ENCODE data around the gene SCN9A.

The SCN9A gene

GRCh38 chr2:166418853-166419615, 43.3 kb upstream of the SCN9A start:
- Histone ChIP-seq H3K9me2 (replicated peaks; ENCODE audit: control insufficient read depth, low read length) (no peaks in the 10 kb centered on the region), H3K4me2 (ENCODE audit: low read length) (no peak overlapping the region), H3K27me3 (ENCODE audit: control insufficient read depth, low read length) (no peaks in the 10 kb centered on the region), H3K27ac (ENCODE audit: low read depth, low read length) (no peak overlapping the region), H3K9me3 (ENCODE audit: control insufficient read depth, insufficient read depth, low read length) (no peaks in the 10 kb centered on the region), H3K4me3 (ENCODE audit: low read length) (no peak overlapping the region), H3F3A (ENCODE audit: control insufficient read depth, insufficient read depth) (no peaks in the 10 kb centered on the region), H4K20me1 (ENCODE audit: control insufficient read depth, insufficient read depth, low read depth, low read length) (no peaks in the 10 kb centered on the region), H3K79me2 (ENCODE audit: control insufficient read depth, low read length) (no peaks in the 10 kb centered on the region), H3K36me3 (ENCODE audit: control insufficient read depth, low read length) (no peaks in the 10 kb centered on the region), H3K4me1 (ENCODE audit: control insufficient read depth, low read length) (no peaks in the 10 kb centered on the region)
- TF ChIP-seq CTCF (IDR thresholded peaks at IDR 0.05; ENCODE audit: low read depth, low read length, poor library complexity, severe bottlenecking) (no peak), EZH2phosphoT487 (IDR thresholded peaks at IDR 0.05; ENCODE audit: borderline replicate concordance, low read length) (no peak)

GRCh38 chr2:166417669-166418068, 41.9 kb upstream of the SCN9A start:
- Histone ChIP-seq H3K4me2 (ENCODE audit: low read length) (no peak overlapping the region), H3K36me3 (ENCODE audit: control insufficient read depth, low read length) (no peaks in the 10 kb centered on the region), H3K9me3 (ENCODE audit: control insufficient read depth, insufficient read depth, low read length) (no peaks in the 10 kb centered on the region), H3K4me3 (ENCODE audit: low read length) (no peak overlapping the region), H3F3A (ENCODE audit: control insufficient read depth, insufficient read depth) (no peaks in the 10 kb centered on the region), H3K27me3 (ENCODE audit: control insufficient read depth, low read length) (no peaks in the 10 kb centered on the region), H4K20me1 (ENCODE audit: control insufficient read depth, insufficient read depth, low read depth, low read length) (no peaks in the 10 kb centered on the region), H3K27ac (ENCODE audit: low read depth, low read length) (no peak overlapping the region), H3K9me2 (replicated peaks; ENCODE audit: control insufficient read depth, low read length) (no peaks in the 10 kb centered on the region), H3K79me2 (ENCODE audit: control insufficient read depth, low read length) (no peaks in the 10 kb centered on the region), H3K4me1 (ENCODE audit: control insufficient read depth, low read length) (no peaks in the 10 kb centered on the region)
- TF ChIP-seq CTCF (IDR thresholded peaks at IDR 0.05; ENCODE audit: low read depth, low read length, poor library complexity, severe bottlenecking) = no peak
- no peak for TF ChIP-seq EZH2phosphoT487 (IDR thresholded peaks at IDR 0.05; ENCODE audit: borderline replicate concordance, low read length)

GRCh38 chr2:166413255-166413654, 37.5 kb upstream of the SCN9A start:
- no peaks in the 10 kb centered on the region for H3K4me1 ChIP-seq (ENCODE audit: control insufficient read depth, low read length)
- H3F3A ChIP-seq (ENCODE audit: control insufficient read depth, insufficient read depth) = no peaks in the 10 kb centered on the region
- H3K9me3 ChIP-seq (ENCODE audit: control insufficient read depth, insufficient read depth, low read length) = no peaks in the 10 kb centered on the region
- no peak overlapping the region for H3K4me3 ChIP-seq (ENCODE audit: low read length)
- no peaks in the 10 kb centered on the region for H3K9me2 ChIP-seq (replicated peaks; ENCODE audit: control insufficient read depth, low read length)
- H3K79me2 ChIP-seq (ENCODE audit: control insufficient read depth, low read length) = no peaks in the 10 kb centered on the region
- H3K27ac ChIP-seq (ENCODE audit: low read depth, low read length) = no peak overlapping the region
- H3K27me3 ChIP-seq (ENCODE audit: control insufficient read depth, low read length) = no peaks in the 10 kb centered on the region
- no peak overlapping the region for H3K4me2 ChIP-seq (ENCODE audit: low read length)
- no peaks in the 10 kb centered on the region for H4K20me1 ChIP-seq (ENCODE audit: control insufficient read depth, insufficient read depth, low read depth, low read length)
- H3K36me3 ChIP-seq (ENCODE audit: control insufficient read depth, low read length) = no peaks in the 10 kb centered on the region
- TF ChIP-seq CTCF (IDR thresholded peaks at IDR 0.05; ENCODE audit: low read depth, low read length, poor library complexity, severe bottlenecking) = no peak
- no peak for TF ChIP-seq EZH2phosphoT487 (IDR thresholded peaks at IDR 0.05; ENCODE audit: borderline replicate concordance, low read length)
